ENCODE results near the gene ADAM19. TPM values are rescaled to one million over a fixed set of nuclear protein-coding genes. Genes with fewer than 3 reads are reported as not detected.

The ADAM19 gene
- polyA plus RNA-seq, 1 of the 3 experiments (the other 2 are of a cell fraction) = 46.9 TPM

- Histone ChIP-seq H3K27ac (ENCODE audit: low read depth in 2 of 2, low read length in 1 of 2) (peak overlapping the region; percentile 74 to 92; a peak in 3 of 4 replicates), H3K27me3 (ENCODE audit: insufficient read depth) (no peaks in the 10 kb centered on the region), H3K9ac (peak overlapping the region; percentile 44; the same call in 1 of the 2 replicates), H3K4me3 (ENCODE audit: low read depth in 2 of 2, low read length in 1 of 2) (peak overlapping the region in 1 of 2 experiments; percentile 31; a peak in 1 of 4 replicates), H2AFZ (ENCODE audit: low read depth) (no peak overlapping the region), H3K9me2 (no peaks in the 10 kb centered on the region), H3K4me2 (peak overlapping the region; percentile 64), H3F3A (replicated peaks; ENCODE audit: insufficient read depth) (peaks cover 52% of the 10 kb centered on the region), H3K9me3 (no peaks in the 10 kb centered on the region), H3K36me3 (replicated peaks in 1 of 2; ENCODE audit: control insufficient read depth in 1 of 2, insufficient read depth in 2 of 2, low read length in 1 of 2) (peaks cover 6 to 47% of the 10 kb centered on the region in 2 experiments), H3K4me1 (ENCODE audit: control insufficient read depth in 1 of 2, insufficient read depth in 2 of 2, low read depth in 1 of 2, low read length in 1 of 2) (peaks cover 18 to 68% of the 10 kb centered on the region in 2 experiments), H3K79me2 (ENCODE audit: insufficient read depth) (peaks cover 95% of the 10 kb centered on the region), H4K20me1 (ENCODE audit: insufficient read depth) (peaks cover 41% of the 10 kb centered on the region)
- 48% methylated on average over 4 of the region's 4 CpGs for WGBS (ENCODE audit: low lambda C conversion rate)
- DNase-seq = no peak
- ChIA-PET POLR2A (no interaction called here), CTCF (interaction anchor here (1.4 kb wide), 1 partner anchor 9 kb away, joined by 6 read pairs; no protein-coding TSS in a partner anchor)
- TF ChIP-seq USF2 (IDR thresholded peaks at IDR 0.05; ENCODE audit: borderline replicate concordance, low read depth, low read length) (no peak), TAF1 (IDR thresholded peaks at IDR 0.05; ENCODE audit: borderline replicate concordance, low read depth, low read length) (no peak), MAX (IDR thresholded peaks at IDR 0.05; ENCODE audit: low read depth) (peak; percentile 64), NFIC (IDR thresholded peaks at IDR 0.05; ENCODE audit: borderline replicate concordance) (peak; percentile 80), SIN3A (IDR thresholded peaks at IDR 0.05; ENCODE audit: borderline replicate concordance, low read depth, low read length) (peak; percentile 46; the same call in 1 of the 2 replicates), YY1 (IDR thresholded peaks at IDR 0.05; ENCODE audit: low read depth) (no peak; the same call in 1 of the 2 replicates), TCF12 (IDR thresholded peaks at IDR 0.05) (peak; percentile 93), TEAD4 (IDR thresholded peaks at IDR 0.05; ENCODE audit: borderline replicate concordance, insufficient read depth) (peak; percentile 15; the same call in 1 of the 2 replicates), MXI1 (IDR thresholded peaks at IDR 0.05; ENCODE audit: low read depth, low read length) (no peak), PBX3 (IDR thresholded peaks at IDR 0.05) (peak; percentile 74), USF1 (IDR thresholded peaks at IDR 0.05; ENCODE audit: borderline replicate concordance, low read depth) (no peak), RXRA (IDR thresholded peaks at IDR 0.05; ENCODE audit: borderline replicate concordance, low read depth) (peak; percentile 55; the same call in 1 of the 2 replicates), ZBTB33 (IDR thresholded peaks at IDR 0.05; ENCODE audit: borderline replicate concordance, low read depth) (no peak), FOXJ3 (CRISPR knock-in tag; IDR thresholded peaks at IDR 0.05) (no peak), SMC3 (IDR thresholded peaks at IDR 0.05; ENCODE audit: low read depth, low read length) (no peak), CHD2 (IDR thresholded peaks at IDR 0.05; ENCODE audit: low read length, partially characterized antibody) (no peak), GABPA (IDR thresholded peaks at IDR 0.05; ENCODE audit: low read depth) (no peak), CTCF (IDR thresholded peaks at IDR 0.05) (no peak), GATA2 (CRISPR knock-in tag; IDR thresholded peaks at IDR 0.05) (no peak), EZH2phosphoT487 (IDR thresholded peaks at IDR 0.05; ENCODE audit: borderline replicate concordance, low read depth) (no peak), JUND (IDR thresholded peaks at IDR 0.05) (peak; percentile 91), FOXM1 (IDR thresholded peaks at IDR 0.05; ENCODE audit: low read depth) (no peak), EP300 (IDR thresholded peaks at IDR 0.05; ENCODE audit: borderline replicate concordance in 1 of 2, low read depth in 1 of 2, low read length in 1 of 2) (peak in 1 of 2 experiments; percentile 87; a peak in 2 of 4 replicates), POLR2AphosphoS5 (IDR thresholded peaks at IDR 0.05; ENCODE audit: low read depth, low read length) (peak; percentile 24; the same call in 1 of the 2 replicates), IRF3 (IDR thresholded peaks at IDR 0.05; ENCODE audit: low read depth, low read length) (no peak), FOSL2 (IDR thresholded peaks at IDR 0.05; ENCODE audit: borderline replicate concordance, low read depth) (peak; percentile 90)
Measured at GRCh38 chr5:157558041-157558595, 17.5 kb downstream of the ADAM19 start.

All from SK-N-SH (cell line).